Measurements from ENCODE around the gene NPW. TPM values are rescaled to one million over a fixed set of nuclear protein-coding genes. Genes with fewer than 3 reads are reported as not detected.

Gene NPW
- total RNA-seq, 1 donor = not detected

DNA sequence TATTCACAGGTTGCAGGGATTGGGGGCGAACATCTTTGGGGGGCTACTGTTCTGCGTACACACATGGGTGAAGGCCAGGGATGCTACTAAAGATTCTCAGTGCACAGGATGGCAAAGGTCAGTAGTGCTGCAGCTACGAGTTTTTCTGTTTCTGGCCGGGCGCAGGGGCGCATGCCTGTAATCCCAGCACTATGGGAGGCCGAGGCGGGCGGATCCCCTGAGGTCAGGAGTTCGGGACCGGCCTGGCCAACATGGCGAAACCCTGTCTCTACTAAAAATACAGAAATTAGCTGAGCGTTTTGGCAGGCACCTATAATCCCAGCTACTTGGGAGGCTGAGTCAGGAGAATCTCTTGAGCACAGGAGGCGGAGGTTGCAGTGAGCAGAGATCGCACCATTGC is 6.1 kb upstream of the NPW start:
- no peak for DNase-seq (ENCODE audit: insufficient read length, low spot score, missing footprints)
- H3K79me2 ChIP-seq (ENCODE audit: insufficient read depth, low read length) = peaks cover 19% of the 10 kb centered on the region
- H3K27me3 ChIP-seq (ENCODE audit: insufficient read depth, low read length) = peaks cover under 1% of the 10 kb centered on the region
- no peak overlapping the region for H3K27ac ChIP-seq (ENCODE audit: low read depth, low read length)
- no peak overlapping the region for H2AFZ ChIP-seq (ENCODE audit: low read length)
- TF ChIP-seq, protein P1, sequence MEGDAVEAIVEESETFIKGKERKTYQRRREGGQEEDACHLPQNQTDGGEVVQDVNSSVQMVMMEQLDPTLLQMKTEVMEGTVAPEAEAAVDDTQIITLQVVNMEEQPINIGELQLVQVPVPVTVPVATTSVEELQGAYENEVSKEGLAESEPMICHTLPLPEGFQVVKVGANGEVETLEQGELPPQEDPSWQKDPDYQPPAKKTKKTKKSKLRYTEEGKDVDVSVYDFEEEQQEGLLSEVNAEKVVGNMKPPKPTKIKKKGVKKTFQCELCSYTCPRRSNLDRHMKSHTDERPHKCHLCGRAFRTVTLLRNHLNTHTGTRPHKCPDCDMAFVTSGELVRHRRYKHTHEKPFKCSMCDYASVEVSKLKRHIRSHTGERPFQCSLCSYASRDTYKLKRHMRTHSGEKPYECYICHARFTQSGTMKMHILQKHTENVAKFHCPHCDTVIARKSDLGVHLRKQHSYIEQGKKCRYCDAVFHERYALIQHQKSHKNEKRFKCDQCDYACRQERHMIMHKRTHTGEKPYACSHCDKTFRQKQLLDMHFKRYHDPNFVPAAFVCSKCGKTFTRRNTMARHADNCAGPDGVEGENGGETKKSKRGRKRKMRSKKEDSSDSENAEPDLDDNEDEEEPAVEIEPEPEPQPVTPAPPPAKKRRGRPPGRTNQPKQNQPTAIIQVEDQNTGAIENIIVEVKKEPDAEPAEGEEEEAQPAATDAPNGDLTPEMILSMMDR (IDR thresholded peaks at IDR 0.05; ENCODE audit: extremely low read depth, low read depth, low read length) = no peak
- no peak overlapping the region for H3K4me3 ChIP-seq (ENCODE audit: insufficient read depth, low read length)
- no peaks in the 10 kb centered on the region for H3K36me3 ChIP-seq (ENCODE audit: insufficient read depth, low read length)
- H3K9me3 ChIP-seq (ENCODE audit: low read depth, low read length) = no peaks in the 10 kb centered on the region
- H3K4me1 ChIP-seq (ENCODE audit: insufficient read depth, low read length) = peaks cover 10% of the 10 kb centered on the region
- peaks cover 6% of the 10 kb centered on the region for H4K20me1 ChIP-seq (ENCODE audit: insufficient read depth, low read length)
- no peak overlapping the region for H3K4me2 ChIP-seq (ENCODE audit: insufficient read depth, low read length)

DNA sequence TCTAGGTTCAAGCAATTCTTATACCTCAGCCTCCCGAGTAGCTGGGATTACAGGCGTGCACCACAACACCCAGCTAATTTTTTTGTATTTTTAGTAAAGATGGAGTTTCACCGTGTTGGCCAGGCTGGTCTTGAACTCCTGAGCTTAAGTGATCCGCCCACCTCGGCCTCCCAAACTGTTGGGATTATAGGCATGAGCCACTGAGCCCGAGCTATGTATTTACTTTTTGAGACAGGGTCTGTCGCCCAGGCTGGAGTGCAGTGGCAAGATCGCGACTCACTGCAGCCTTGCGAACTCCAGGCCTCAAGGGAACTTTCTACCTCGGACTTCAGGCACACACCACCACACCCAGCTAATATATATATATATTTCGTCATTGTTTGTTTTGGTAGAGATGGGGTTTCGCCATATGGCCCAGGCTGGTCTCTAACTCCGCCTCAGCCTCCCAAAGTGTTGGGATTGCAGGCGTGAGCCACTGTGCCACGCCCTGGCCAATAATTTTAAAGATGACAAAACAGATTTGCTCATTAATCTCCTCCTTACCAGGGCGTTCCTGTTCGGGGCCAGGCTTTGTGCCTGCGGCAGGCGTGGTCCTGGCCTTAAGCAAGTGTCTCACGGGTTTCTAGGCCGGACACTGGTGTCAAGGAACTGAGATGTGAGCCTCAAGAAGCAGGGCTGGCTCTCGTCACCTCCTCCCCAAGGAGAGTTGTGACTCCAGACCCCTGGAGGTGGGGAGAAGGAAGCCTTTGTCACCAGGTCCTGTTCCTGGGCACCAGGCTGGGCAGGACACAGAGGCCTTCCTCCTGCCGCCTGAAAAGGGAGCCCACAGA is 4.3 kb upstream of the NPW start:
- no peaks in the 10 kb centered on the region for H3K36me3 ChIP-seq (ENCODE audit: insufficient read depth, low read length)
- H3K27me3 ChIP-seq (ENCODE audit: insufficient read depth, low read length) = peaks cover 14% of the 10 kb centered on the region
- H3K79me2 ChIP-seq (ENCODE audit: insufficient read depth, low read length) = peaks cover 3% of the 10 kb centered on the region
- no peak for DNase-seq (ENCODE audit: insufficient read length, low spot score, missing footprints)
- TF ChIP-seq, protein P1 (IDR thresholded peaks at IDR 0.05; ENCODE audit: extremely low read depth, low read depth, low read length) = no peak
- no peak overlapping the region for H3K4me3 ChIP-seq (ENCODE audit: insufficient read depth, low read length)
- no peaks in the 10 kb centered on the region for H4K20me1 ChIP-seq (ENCODE audit: insufficient read depth, low read length)
- H3K4me2 ChIP-seq (ENCODE audit: insufficient read depth, low read length) = no peak overlapping the region
- H3K4me1 ChIP-seq (ENCODE audit: insufficient read depth, low read length) = peaks cover 4% of the 10 kb centered on the region
- no peaks in the 10 kb centered on the region for H3K9me3 ChIP-seq (ENCODE audit: low read depth, low read length)
- no peak overlapping the region for H2AFZ ChIP-seq (ENCODE audit: low read length)
- no peak overlapping the region for H3K27ac ChIP-seq (ENCODE audit: low read depth, low read length)

DNA sequence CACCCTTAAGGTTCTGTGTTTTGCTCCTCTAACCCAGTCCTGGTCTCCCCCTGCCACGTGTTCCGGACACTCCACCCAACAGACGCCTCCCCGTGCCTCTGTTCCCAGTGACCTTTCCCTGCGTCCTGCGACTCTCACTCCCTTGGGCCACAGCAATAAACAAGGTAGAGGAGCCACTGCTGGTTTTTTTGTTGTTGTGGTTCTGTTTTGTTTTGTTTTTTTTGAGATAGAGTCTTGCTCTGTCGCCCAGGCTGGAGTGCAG is 3.7 kb upstream of the NPW start:
- Histone ChIP-seq H3K4me1 (ENCODE audit: insufficient read depth, low read length) (no peaks in the 10 kb centered on the region), H2AFZ (ENCODE audit: low read length) (no peak overlapping the region), H3K36me3 (ENCODE audit: insufficient read depth, low read length) (no peaks in the 10 kb centered on the region), H4K20me1 (ENCODE audit: insufficient read depth, low read length) (no peaks in the 10 kb centered on the region), H3K4me3 (ENCODE audit: insufficient read depth, low read length) (no peak overlapping the region), H3K27me3 (ENCODE audit: insufficient read depth, low read length) (peaks cover 19% of the 10 kb centered on the region), H3K4me2 (ENCODE audit: insufficient read depth, low read length) (no peak overlapping the region), H3K9me3 (ENCODE audit: low read depth, low read length) (no peaks in the 10 kb centered on the region), H3K27ac (ENCODE audit: low read depth, low read length) (no peak overlapping the region), H3K79me2 (ENCODE audit: insufficient read depth, low read length) (no peaks in the 10 kb centered on the region)
- DNase-seq (ENCODE audit: insufficient read length, low spot score, missing footprints) = no peak
- TF ChIP-seq, protein P1 (IDR thresholded peaks at IDR 0.05; ENCODE audit: extremely low read depth, low read depth, low read length) = no peak

DNA sequence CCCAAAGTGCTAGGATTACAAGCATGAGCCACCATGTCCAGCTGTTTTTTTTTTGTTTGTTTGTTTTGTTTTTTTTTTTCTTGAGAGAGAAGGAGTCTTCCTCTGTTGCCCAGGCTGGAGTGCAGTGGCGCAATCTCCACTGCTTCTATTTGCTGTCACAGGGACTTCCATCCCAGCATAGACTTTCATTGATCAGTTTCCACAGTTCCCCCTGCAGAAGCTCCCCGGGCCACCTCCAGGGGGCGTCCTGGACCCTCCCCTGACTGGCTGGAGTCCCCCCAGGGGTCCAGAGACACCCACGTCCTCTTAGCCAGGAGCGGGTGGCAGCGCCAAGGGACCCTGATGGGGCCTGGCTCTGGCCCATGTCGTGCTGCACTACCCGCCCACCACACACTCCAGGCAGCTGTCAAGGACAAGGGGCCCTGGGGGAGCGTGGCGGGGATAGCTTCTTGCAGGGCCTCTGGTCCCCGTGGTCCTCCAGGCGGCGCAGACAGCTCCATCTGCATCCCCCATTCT is 3.1 kb upstream of the NPW start:
- H3K27ac ChIP-seq (ENCODE audit: low read depth, low read length) = no peak overlapping the region
- H3K4me1 ChIP-seq (ENCODE audit: insufficient read depth, low read length) = no peaks in the 10 kb centered on the region

More for the DNA sequence above, 3.1 kb upstream of the NPW start:
- DNase-seq (ENCODE audit: insufficient read length, low spot score, missing footprints) = no peak
- H3K36me3 ChIP-seq (ENCODE audit: insufficient read depth, low read length) = no peaks in the 10 kb centered on the region
- no peak overlapping the region for H3K4me3 ChIP-seq (ENCODE audit: insufficient read depth, low read length)
- TF ChIP-seq, protein P1 (IDR thresholded peaks at IDR 0.05; ENCODE audit: extremely low read depth, low read depth, low read length) = peak; percentile 41
- H3K9me3 ChIP-seq (ENCODE audit: low read depth, low read length) = no peaks in the 10 kb centered on the region
- H2AFZ ChIP-seq (ENCODE audit: low read length) = no peak overlapping the region
- H4K20me1 ChIP-seq (ENCODE audit: insufficient read depth, low read length) = no peaks in the 10 kb centered on the region
- no peaks in the 10 kb centered on the region for H3K79me2 ChIP-seq (ENCODE audit: insufficient read depth, low read length)
- H3K27me3 ChIP-seq (ENCODE audit: insufficient read depth, low read length) = peaks cover 19% of the 10 kb centered on the region
- H3K4me2 ChIP-seq (ENCODE audit: insufficient read depth, low read length) = no peak overlapping the region
